Ovary (tissue), 9 donors: ENCODE results near the gene PADI3. TPM values are rescaled to one million over a fixed set of nuclear protein-coding genes. Genes with fewer than 3 reads are reported as not detected.

Experiments used
- DNase-seq, 5 donors: peaks; one replicate each; pipeline ENCODE4 v3.0.0-alpha.2; 2019 to 2020
- H3K27ac ChIP-seq, 2 donors: fragments of 200-600 bp; one replicate each; pipeline versions ENCODE4 v1.5.1 to v1.8.0; 2019 to 2022
- H3K27me3 ChIP-seq: fragments of 200-600 bp; one replicate; pipeline ENCODE4 v1.8.0; 2022
- H3K36me3 ChIP-seq: fragments of 200-600 bp; sonication (generic); one replicate; pipeline ENCODE4 v1.5.1; 2019
- H3K4me1 ChIP-seq: one replicate; pipeline ENCODE4 v1.8.1; 2013; ENCODE audit warnings: mild to moderate bottlenecking, moderate library complexity; ENCODE audit not compliant: insufficient read depth
- H3K4me3 ChIP-seq: fragments of 200-600 bp; sonication (generic); one replicate; pipeline ENCODE4 v1.5.1; 2017
- H3K9me3 ChIP-seq, 2 donors: fragments of 200-600 bp in 1 of 2; sonication (generic) in 1 of 2; one replicate each; pipeline versions ENCODE4 v1.5.1 to v1.8.1; 2013 to 2019; ENCODE audit warnings: mild to moderate bottlenecking in 1 of 2, moderate library complexity in 1 of 2
- EP300 ChIP-seq: sonication (generic); formaldehyde crosslinking; IDR thresholded peaks from one replicate; pipeline ENCODE4 v1.6.1; 2017; ENCODE audit warnings: antibody characterized with exemption
- POLR2A ChIP-seq: fragments of 450-650 bp; IDR thresholded peaks from one replicate; pipeline ENCODE4 v1.6.1; 2017; ENCODE audit warnings: antibody characterized with exemption, mild to moderate bottlenecking, moderate library complexity
- WGBS, 3 donors: extraction: QIAGEN DNeasy Blood & Tissue Kit in 1 of 3; methylation state at CpG; one replicate each; pipeline versions ENCODE4 v1.1.5 to v1.1.7; 2013 to 2017; 5-methylcytosine and 5-hydroxymethylcytosine counted together
- intact Hi-C, 4 donors: fragments of 100-400 bp; cut with DNase I; formaldehyde crosslinking; loops; one replicate each; pipeline versions ENCODE4 v1.11.0 to v1.15.1; 2022 to 2023
- polyA plus RNA-seq, 2 donors: library from polyadenylated mRNA; stranded (reverse); fragments of 200-250 nt in 1 of 2; fragments of 350-450 nt in 1 of 2; fragmentation: Illumina TruSeq in 1 of 2; extraction: RNeasy Lipid Tissue Mini Kit (QIAGEN cat#74804) in 1 of 2; gene quantifications; one replicate each; pipeline ENCODE4 v1.2.3, GENCODE V29; 2013 to 2014
- total RNA-seq, 7 donors: library from RNA; depleted of rRNA in 2 of 7; stranded (reverse); fragments of >200 nt in 2 of 7; fragmentation: NEBNext Ultra II Directional in 3 of 7; extraction: Animal tissue kit (Norgen Biotek cat#: 25700) in 3 of 7; gene quantifications; one replicate each; pipeline versions ENCODE4 v1.1.0 to v1.2.4, GENCODE V29; 2016 to 2023
- TF ChIP-seq, protein P1 (sequence below), 3 donors: fragments of 450-650 bp in 2 of 3; fragments of 200-600 bp in 1 of 3; IDR thresholded peaks; one replicate each; pipeline versions ENCODE4 v1.5.1 to v1.8.0; 2016 to 2022; ENCODE audit warnings: antibody characterized with exemption in 3 of 3, mild to moderate bottlenecking in 1 of 3
- donor health status: DM: no; HTN: no; CAD: no; lungs with moderate emphysema.
- donor health status: DM: no; HTN: no; CAD: no.
- donor health status: Bipolar disorder and iron deficiency.
- donor health status: DM: yes; HTN: yes; CAD: no.
- donor health status: DM: no; HTN: no; CAD: no.
- donor health status: DM: yes; HTN: yes; CAD: no.

The PADI3 gene
- total and polyA plus RNA-seq, 9 donors, result not detected

DNA sequence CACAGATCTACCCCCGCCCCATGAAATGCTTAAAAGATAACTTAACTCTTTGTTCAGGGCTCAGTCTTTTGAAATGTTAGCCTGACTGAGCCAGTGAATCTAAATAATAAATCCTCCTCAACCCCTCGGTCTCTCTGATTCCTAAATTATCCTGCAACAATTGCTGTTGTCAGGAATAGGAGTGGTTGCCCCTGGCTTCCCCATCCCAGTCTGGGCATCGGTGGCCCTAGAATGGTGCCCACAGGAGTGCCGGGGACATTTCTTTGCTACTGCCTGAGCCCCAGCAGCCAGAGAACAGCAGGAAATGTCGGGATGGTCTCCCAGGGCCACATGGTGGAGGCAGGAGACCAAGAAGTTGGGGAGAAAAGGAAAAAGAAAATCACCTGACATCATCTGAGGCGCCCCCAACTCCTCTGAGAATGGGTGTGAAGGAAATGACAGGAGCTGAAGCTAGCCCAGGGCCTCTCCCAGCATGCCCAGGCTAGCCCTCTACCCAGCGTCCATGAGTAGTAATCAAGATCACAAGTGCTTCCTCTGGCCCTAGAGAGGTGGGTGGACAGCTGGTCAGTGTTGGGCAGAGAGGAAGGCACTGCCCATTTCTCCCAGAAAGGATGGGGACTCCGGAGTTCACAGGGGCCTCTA, 60.6 kb downstream of the PADI3 start:
- 22 to 30% (median 26%) methylated on average over 8 of the region's 8 CpGs for WGBS, 3 donors
- no peak for DNase-seq
- intact Hi-C loops, result no loop called here

DNA sequence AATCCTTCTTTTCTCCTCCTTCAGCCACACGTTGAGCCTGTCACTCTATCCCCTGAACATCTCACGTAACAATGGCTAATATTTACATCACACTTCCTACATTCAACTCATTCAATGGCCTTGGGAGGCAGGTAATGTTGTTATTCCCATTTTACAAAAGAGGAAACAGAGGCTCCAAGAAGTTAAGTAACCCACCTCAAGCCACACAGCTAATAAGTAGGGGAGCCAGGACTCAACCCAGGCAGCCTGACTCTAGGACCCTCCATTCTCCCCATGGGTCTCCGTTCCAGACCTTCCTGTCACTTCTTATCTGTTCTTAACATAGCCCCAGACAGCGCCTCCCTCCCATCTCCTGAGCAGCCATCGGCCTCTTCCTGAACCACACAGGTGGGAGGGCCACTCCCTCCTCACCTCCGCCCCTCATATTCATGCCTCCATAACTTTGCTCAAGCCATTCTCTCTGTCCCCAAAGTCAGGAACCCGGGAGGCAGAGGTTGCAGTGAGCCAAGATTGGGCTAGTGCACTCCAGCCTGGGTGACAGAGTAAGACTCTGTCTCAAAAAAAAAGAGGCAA, 61.3 kb downstream of the PADI3 start:
- intact Hi-C loops, result no loop called here
- TF ChIP-seq, protein P1, sequence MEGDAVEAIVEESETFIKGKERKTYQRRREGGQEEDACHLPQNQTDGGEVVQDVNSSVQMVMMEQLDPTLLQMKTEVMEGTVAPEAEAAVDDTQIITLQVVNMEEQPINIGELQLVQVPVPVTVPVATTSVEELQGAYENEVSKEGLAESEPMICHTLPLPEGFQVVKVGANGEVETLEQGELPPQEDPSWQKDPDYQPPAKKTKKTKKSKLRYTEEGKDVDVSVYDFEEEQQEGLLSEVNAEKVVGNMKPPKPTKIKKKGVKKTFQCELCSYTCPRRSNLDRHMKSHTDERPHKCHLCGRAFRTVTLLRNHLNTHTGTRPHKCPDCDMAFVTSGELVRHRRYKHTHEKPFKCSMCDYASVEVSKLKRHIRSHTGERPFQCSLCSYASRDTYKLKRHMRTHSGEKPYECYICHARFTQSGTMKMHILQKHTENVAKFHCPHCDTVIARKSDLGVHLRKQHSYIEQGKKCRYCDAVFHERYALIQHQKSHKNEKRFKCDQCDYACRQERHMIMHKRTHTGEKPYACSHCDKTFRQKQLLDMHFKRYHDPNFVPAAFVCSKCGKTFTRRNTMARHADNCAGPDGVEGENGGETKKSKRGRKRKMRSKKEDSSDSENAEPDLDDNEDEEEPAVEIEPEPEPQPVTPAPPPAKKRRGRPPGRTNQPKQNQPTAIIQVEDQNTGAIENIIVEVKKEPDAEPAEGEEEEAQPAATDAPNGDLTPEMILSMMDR (IDR thresholded peaks at IDR 0.05), result no peak
- no peak for TF ChIP-seq EP300
- no peak for TF ChIP-seq POLR2A
- Histone ChIP-seq H3K36me3 (no peaks in the 10 kb centered on the region), H3K9me3 (no peaks in the 10 kb centered on the region), H3K4me1 (peaks cover 10% of the 10 kb centered on the region), H3K27ac (no peak overlapping the region), H3K4me3 (no peak overlapping the region), H3K27me3 (no peaks in the 10 kb centered on the region)
- no peak for DNase-seq
- 74 to 86% (median 81%) methylated on average over 7 of the region's 7 CpGs for WGBS, 3 donors

More for the DNA sequence above, 60.6 kb downstream of the PADI3 start:
- peaks cover 8% of the 10 kb centered on the region for H3K4me1 ChIP-seq
- TF ChIP-seq EP300 (no peak), POLR2A (no peak)
- TF ChIP-seq, protein P1 (IDR thresholded peaks at IDR 0.05), result no peak
- no peaks in the 10 kb centered on the region for H3K9me3 ChIP-seq
- no peak overlapping the region for H3K4me3 ChIP-seq
- H3K27me3 ChIP-seq, result no peaks in the 10 kb centered on the region
- no peak overlapping the region for H3K27ac ChIP-seq
- H3K36me3 ChIP-seq, result no peaks in the 10 kb centered on the region

DNA sequence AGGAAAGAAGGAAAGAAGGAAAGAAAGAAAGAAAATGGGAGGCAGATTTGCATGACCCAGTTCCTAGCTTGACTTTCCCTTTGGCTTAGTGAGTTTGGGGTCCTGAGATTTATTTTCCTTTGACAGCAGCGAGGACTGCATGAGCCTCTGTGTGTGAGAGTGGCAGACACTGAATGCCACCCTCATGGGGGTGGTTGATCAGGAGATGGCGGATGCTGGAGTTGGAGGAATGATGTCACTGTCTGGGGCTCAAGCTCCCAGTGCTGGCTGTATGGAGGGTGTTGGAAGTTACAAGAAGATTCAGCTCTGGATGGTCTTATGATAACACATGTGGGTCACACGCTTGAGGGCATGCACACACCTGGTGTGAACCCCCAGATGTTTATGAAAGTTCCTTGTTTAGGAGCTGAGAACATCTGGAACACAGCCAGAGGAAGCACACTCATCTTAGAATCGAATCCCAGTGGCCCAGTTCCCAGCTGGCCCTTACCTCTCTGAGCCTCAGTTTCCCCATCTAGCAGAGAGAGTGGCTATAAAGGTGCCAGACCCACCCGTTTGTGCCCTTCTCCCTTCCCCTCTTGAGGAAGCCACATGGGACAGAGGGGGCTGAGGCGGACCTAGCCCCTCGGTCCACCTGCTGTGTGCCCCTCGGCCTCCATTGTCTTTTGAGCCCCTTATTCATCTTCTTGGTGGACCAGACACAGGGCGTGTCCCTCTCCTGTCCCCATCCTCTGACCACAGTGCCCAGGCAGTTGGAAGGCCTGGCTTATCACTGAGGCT, 64.8 kb downstream of the PADI3 start:
- no peak overlapping the region for H3K4me3 ChIP-seq
- H3K4me1 ChIP-seq, result peaks cover 7% of the 10 kb centered on the region
- TF ChIP-seq, protein P1 (IDR thresholded peaks at IDR 0.05), result no peak
- TF ChIP-seq POLR2A (no peak), EP300 (no peak)
- no peak overlapping the region for H3K27ac ChIP-seq
- no peaks in the 10 kb centered on the region for H3K36me3 ChIP-seq
- no peaks in the 10 kb centered on the region for H3K9me3 ChIP-seq
- H3K27me3 ChIP-seq, result no peaks in the 10 kb centered on the region
- intact Hi-C loops, result no loop called here
- DNase-seq, result no peak
- 84 to 87% (median 85%) methylated on average over 9 of the region's 9 CpGs for WGBS, 3 donors

DNA sequence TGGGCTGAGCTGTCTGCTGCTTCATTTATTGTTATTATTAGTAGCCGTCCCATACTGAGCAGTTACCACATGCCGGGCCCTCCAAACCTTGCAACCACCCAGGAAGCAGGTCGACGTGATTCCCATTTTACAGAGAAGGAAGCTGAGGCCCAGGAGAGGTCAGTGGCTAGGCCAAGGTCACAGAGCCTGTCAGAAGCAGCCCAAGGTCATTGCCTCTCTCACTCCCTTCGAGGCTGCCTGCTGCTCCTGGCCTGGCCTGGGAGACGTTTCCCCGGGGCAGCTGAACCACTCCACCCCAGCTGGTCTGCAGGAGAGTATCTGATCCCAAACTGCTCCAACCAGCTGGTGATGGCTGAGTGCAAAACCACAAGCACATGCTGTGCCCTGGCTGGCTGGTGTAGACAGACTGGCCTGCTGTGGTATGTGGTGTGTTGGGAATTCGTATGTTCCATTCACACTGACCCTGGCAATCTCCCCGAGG, 65.6 kb downstream of the PADI3 start:
- no peaks in the 10 kb centered on the region for H3K27me3 ChIP-seq
- DNase-seq, result peak in 1 of 5 donors; percentile 46
- H3K4me1 ChIP-seq, result peaks cover 6% of the 10 kb centered on the region

More for the DNA sequence above, 65.6 kb downstream of the PADI3 start:
- H3K4me3 ChIP-seq, result no peak overlapping the region
- 14 to 27% (median 22%) methylated on average over 8 to 9 of the region's 9 CpGs for WGBS, 3 donors
- intact Hi-C loops, result no loop called here
- no peak for TF ChIP-seq EP300
- TF ChIP-seq, protein P1 (IDR thresholded peaks at IDR 0.05), result no peak
- no peak for TF ChIP-seq POLR2A
- no peaks in the 10 kb centered on the region for H3K9me3 ChIP-seq
- no peaks in the 10 kb centered on the region for H3K36me3 ChIP-seq
- no peak overlapping the region for H3K27ac ChIP-seq
